ENCODE results near the gene PCDH20. TPM values are rescaled to one million over a fixed set of nuclear protein-coding genes. Genes with fewer than 3 reads are reported as not detected.

The PCDH20 gene
- total RNA-seq, 4 donors from 2014 or later = 1.0 to 5.4 (median 2.5) TPM

GRCh38 chr13:61415058-61415721 lies 459 bp downstream of the PCDH20 start:
- intact Hi-C loops (cut with DNase I; ENCODE audit: low total_unique reads) = no loop called here

GRCh38 chr13:61414686-61415057 lies 977 bp downstream of the PCDH20 start:
- intact Hi-C loops (cut with DNase I; ENCODE audit: low total_unique reads) = no loop called here
- H3K4me3 ChIP-seq (ENCODE audit: low read depth, poor library complexity, severe bottlenecking) = no peak overlapping the region
- peak in 1 of 2 donors; percentile 72 for DNase-seq (ENCODE audit: low spot score in 2 of 2)
- 1% methylated on average over 16 of the region's 16 CpGs for WGBS, 2 donors
- TF ChIP-seq CTCF (IDR thresholded peaks at IDR 0.05) = no peak
- no peak for TF ChIP-seq POLR2A (IDR thresholded peaks at IDR 0.05)

More at GRCh38 chr13:61415058-61415721, 459 bp downstream of the PCDH20 start:
- 2 to 3% methylated on average over 26 to 30 of the region's 30 CpGs for WGBS, 2 donors
- TF ChIP-seq POLR2A (IDR thresholded peaks at IDR 0.05) (no peak), CTCF (IDR thresholded peaks at IDR 0.05) (no peak)
- peak in 1 of 2 donors; percentile 83 for DNase-seq (ENCODE audit: low spot score in 2 of 2)
- H3K4me3 ChIP-seq (ENCODE audit: low read depth, poor library complexity, severe bottlenecking) = no peak overlapping the region

- 5 to 6% methylated on average over 40 to 41 of the region's 41 CpGs for WGBS, 2 donors
- intact Hi-C loops (cut with DNase I; ENCODE audit: low total_unique reads) = no loop called here
- no peak overlapping the region for H3K4me3 ChIP-seq (ENCODE audit: low read depth, poor library complexity, severe bottlenecking)
- TF ChIP-seq POLR2A (IDR thresholded peaks at IDR 0.05) = no peak
- no peak for TF ChIP-seq CTCF (IDR thresholded peaks at IDR 0.05)
- peak in 1 of 2 donors; percentile 63 for DNase-seq (ENCODE audit: low spot score in 2 of 2)
These were observed 1.8 kb downstream of the PCDH20 start for GRCh38 chr13:61413572-61414535.

- TF ChIP-seq POLR2A (IDR thresholded peaks at IDR 0.05) = no peak
- no peak for TF ChIP-seq CTCF (IDR thresholded peaks at IDR 0.05)
- no peak for DNase-seq (ENCODE audit: low spot score in 2 of 2)
- WGBS, 2 donors = 87 to 89% methylated on average over 1 of the region's 1 CpG
- intact Hi-C loops (cut with DNase I; ENCODE audit: low total_unique reads) = no loop called here
- no peak overlapping the region for H3K4me3 ChIP-seq (ENCODE audit: low read depth, poor library complexity, severe bottlenecking)
These were observed 4.9 kb downstream of the PCDH20 start for GRCh38 chr13:61410669-61411297.

- intact Hi-C loops (cut with DNase I; ENCODE audit: low total_unique reads) = no loop called here
- DNase-seq (ENCODE audit: low spot score in 2 of 2) = no peak
- WGBS, 2 donors = 32 to 46% methylated on average over 2 of the region's 2 CpGs
- TF ChIP-seq POLR2A (IDR thresholded peaks at IDR 0.05) (no peak), CTCF (IDR thresholded peaks at IDR 0.05) (no peak)
- H3K4me3 ChIP-seq (ENCODE audit: low read depth, poor library complexity, severe bottlenecking) = no peak overlapping the region
These were observed 5.4 kb downstream of the PCDH20 start for GRCh38 chr13:61410266-61410665.

Measured in lower leg skin (tissue), 4 donors.